HG02763 (cell line): ENCODE data around the gene GRID2.

Experiments used
- ATAC-seq: cut with Tn5 transposase; IDR thresholded peaks from one replicate; pipeline ENCODE4 v1.9.1; 2021; ENCODE audit warnings: mild to moderate bottlenecking, moderate library complexity; ENCODE audit not compliant: unreplicated experiment

Gene GRID2

GRCh38 chr4:93730251-93730650 lies 1426.5 kb downstream of the GRID2 start:
- no peak for ATAC-seq

- no peak for ATAC-seq
Measured at GRCh38 chr4:93730760-93731159, 1427.0 kb downstream of the GRID2 start.

GRCh38 chr4:93731456-93731855 lies 1427.7 kb downstream of the GRID2 start:
- no peak for ATAC-seq

- ATAC-seq = no peak
Measured at GRCh38 chr4:93732509-93732908, 1428.7 kb downstream of the GRID2 start.

- no peak for ATAC-seq
Measured at GRCh38 chr4:93740890-93741289, 1437.1 kb downstream of the GRID2 start.

DNA sequence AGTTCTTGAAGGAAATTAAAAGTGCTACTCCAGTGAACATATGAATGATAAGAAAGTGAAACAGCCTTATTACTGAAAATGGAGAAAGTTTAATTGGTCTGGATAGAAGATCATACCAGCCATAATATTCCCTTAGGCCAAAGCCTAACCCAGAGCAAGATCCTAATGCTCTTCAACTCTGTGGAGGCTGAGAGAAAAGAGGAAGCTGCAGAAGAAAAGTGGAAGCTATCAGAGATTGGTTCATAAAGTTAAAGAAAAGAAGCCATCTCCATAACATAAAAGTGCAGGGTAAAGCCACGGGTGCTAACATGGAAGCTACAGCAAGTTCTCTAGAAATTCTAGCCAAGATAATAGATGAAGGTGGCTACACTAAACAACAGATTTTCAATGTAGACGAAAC lies 1439.3 kb downstream of the GRID2 start:
- ATAC-seq = no peak

- no peak for ATAC-seq
Measured at GRCh38 chr4:93743635-93744034, 1439.9 kb downstream of the GRID2 start.

- ATAC-seq = no peak
Measured at GRCh38 chr4:93744961-93745360, 1441.2 kb downstream of the GRID2 start.

DNA sequence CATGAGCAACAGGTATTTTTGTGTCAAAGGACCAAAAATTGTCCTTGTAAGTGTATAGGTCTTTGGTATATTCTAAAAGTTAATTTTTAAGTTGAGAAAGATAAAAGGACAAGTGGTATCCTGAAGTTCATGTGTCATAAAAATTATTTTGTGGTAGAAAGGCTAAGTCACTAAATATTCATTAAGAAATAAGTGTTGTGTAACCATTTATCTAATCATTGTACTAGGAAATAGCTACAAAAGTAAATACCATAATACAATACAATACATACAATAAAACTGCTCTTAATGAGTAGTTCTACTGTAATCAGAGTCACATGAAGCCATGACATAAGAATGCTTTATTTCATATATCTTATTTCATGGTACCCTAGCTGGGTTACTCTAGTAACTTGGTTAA lies 1442.3 kb downstream of the GRID2 start:
- ATAC-seq = no peak

GRCh38 chr4:93747220-93747619 lies 1443.5 kb downstream of the GRID2 start:
- ATAC-seq = no peak

- ATAC-seq = peak; percentile 43
Measured at GRCh38 chr4:93748373-93749291, 1444.9 kb downstream of the GRID2 start.

DNA sequence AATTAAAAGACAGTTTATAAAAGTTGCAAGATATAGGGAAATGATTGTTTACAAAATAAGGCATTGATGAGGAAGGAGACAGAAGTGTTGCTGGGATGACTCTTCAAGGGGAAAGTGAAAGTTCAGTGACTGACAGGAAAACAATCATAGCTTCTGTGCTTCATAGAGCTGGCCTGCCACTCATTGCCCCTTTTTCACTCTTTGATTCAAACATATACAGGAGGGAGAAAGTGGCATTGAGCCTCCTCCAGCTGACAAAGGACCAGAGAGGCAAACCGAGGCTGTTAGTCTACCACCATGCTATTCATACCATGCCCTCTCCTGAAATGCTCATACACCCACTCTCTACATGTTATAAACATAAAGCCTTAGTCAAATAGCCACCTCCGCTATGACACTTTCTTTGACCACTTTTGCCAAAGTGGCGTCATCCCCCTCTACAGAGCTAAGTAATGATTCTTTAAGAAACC lies 1445.6 kb downstream of the GRID2 start:
- peak; percentile 77 for ATAC-seq

DNA sequence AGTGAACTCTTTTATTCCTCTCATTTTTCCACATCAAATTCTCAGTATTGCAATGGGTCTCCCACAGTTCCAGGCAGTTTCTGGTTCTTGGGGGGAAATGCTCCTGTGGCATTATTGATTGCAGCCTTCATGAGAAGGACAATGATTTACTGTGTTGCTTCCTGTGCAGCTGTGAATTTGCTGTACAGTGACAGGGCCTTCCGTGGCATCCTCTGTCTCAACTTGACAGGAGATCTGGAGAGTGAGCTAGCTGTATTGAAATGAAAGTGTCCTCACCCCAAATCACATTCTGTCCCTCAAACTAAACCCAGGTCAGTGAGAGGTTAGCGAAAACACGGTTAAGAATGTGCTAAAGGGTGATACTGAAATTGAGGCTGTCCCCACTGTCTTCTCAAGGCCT lies 1447.6 kb downstream of the GRID2 start:
- no peak for ATAC-seq

DNA sequence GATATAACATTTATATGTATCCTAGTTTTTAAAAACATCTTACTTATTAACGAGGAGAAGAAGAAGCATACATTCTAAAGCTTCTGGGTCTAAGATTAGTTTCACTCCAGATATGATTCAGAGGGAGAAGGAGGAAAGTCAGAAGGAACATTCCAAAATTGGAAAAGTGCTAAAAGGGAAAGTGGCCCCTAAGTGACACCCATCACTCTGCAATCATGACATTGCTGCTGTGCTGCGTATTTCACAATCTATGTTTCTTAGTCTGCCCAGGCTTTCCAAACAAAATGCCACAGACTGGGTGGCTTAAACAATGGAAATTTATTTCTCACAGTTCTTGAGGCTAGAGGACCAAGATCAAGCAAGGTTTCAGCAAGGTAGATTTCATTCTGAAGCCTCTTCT lies 1452.3 kb downstream of the GRID2 start:
- no peak for ATAC-seq

- ATAC-seq = no peak
Measured at GRCh38 chr4:93759506-93759905, 1455.7 kb downstream of the GRID2 start.

- ATAC-seq = no peak
Measured at GRCh38 chr4:93760284-93760683, 1456.5 kb downstream of the GRID2 start.

GRCh38 chr4:93761286-93761685 lies 1457.5 kb downstream of the GRID2 start:
- ATAC-seq = no peak

GRCh38 chr4:93764639-93765246 lies 1461.0 kb downstream of the GRID2 start:
- peak; percentile 87 for ATAC-seq

GRCh38 chr4:93767917-93768316 lies 1464.2 kb downstream of the GRID2 start:
- no peak for ATAC-seq

- ATAC-seq = no peak
Measured at GRCh38 chr4:93770201-93770600, 1466.4 kb downstream of the GRID2 start.

GRCh38 chr4:93771640-93772411 lies 1468.1 kb downstream of the GRID2 start:
- no peak for ATAC-seq
